Stimulated activated CD4-positive, alpha-beta T cell treated with anti-CD3 and anti-CD28 coated beads, Interleukin-1b, Interleukin-23, amount 100 ng/mL, for 24 hours (primary cell): ENCODE measurements around the gene TSPOAP1.

ENCODE experiments used
- DNase-seq, 4 experiments: peaks; one replicate each; pipeline ENCODE4 v3.0.0-alpha.2; 2020; ENCODE audit warnings: low read depth in 4 of 4, low spot score in 1 of 4

The TSPOAP1 gene

DNA sequence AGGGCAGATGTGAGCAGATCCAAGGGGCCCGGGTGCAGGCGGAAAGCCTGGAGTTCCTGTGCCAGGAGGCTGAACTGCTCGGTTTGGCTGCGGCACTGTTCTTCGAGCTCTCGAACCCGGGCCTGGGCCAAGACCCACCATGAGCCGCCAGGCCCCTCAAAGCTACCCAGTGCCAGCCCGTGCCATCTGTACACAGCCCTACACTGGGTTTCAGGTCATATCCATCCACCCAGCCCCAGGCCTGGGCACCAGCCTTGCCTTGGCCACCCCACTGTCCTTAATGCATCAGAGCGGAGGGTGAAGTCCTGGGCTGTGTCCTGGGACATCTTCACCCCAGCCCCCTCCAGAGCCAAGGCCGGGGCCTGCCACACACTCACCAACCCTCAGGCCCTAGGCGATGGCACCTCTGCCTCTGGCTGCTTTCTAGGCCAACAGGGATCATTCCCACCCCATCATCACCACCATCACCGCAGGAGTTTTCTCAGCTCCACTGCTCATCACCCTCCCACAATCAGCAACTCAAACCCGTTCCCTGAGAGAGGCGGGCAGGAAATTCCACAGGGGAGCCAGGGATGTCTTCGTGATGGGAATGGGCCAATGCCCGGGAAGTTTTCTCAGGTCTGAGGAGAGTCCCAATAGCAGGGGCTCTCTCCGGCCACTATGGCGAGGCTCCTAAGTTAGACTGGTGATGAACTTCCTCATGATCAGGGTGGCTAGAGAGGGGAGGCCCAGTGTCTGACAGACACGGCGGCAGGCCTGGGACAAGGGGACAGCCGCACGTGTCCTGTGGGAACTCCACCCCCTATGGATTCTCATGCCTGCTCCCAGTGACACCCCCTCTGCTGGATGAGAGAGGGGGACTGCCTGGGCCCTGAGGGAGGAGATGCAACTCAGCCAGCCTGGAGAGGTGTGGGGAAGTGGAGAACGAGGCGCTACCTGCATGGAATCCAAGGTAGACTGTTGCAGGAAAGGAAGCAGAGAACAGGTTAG lies 9.1 kb downstream of the TSPOAP1 start:
- DNase-seq, result no peak

DNA sequence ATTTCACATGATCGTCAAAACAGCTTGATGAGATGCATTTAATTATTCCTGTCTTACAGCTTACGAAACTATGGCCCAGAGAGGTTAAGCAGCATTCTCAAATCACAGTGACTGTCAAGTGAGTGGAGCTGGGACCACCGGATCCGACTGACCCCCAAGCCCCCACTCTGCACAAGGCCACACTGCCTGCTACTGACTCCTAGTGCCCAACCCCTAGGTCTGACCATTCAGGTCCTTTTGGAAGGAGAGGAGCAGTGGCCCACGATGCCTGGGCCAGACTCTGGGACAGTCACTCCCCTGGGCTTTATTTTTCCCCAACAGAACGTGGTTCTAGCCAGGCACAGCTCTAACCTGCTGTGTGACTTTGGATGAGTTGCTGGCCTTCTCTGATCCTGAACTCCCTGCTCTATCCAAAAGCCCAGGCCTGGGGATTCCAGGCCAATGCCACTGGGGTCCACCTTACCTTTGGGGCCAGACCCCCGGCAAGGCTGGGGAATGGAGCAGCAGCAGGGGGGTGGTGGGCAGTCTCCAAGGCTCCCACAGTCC lies 9.9 kb downstream of the TSPOAP1 start:
- no peak for DNase-seq

DNA sequence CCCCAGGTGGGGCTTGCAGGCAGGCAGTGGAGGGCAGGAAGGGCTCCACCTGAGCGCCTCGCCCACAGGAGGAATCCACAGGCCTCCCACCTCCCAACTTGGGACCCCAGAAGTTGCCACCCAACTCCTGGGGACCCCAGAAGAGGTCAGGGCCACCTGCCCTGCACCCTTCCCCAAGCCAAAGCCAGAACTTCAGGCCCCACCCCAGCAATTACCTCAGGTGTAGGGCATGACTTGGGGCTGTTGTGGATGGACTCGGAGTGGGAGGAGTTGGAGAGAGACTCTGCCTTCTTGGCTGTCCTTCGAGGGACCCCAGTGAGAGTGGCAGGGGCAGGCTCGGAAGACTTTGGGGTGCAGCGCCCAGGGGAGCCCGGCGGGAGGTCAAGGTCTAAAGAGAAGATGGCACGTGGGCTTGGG lies 10.5 kb downstream of the TSPOAP1 start:
- no peak for DNase-seq

DNA sequence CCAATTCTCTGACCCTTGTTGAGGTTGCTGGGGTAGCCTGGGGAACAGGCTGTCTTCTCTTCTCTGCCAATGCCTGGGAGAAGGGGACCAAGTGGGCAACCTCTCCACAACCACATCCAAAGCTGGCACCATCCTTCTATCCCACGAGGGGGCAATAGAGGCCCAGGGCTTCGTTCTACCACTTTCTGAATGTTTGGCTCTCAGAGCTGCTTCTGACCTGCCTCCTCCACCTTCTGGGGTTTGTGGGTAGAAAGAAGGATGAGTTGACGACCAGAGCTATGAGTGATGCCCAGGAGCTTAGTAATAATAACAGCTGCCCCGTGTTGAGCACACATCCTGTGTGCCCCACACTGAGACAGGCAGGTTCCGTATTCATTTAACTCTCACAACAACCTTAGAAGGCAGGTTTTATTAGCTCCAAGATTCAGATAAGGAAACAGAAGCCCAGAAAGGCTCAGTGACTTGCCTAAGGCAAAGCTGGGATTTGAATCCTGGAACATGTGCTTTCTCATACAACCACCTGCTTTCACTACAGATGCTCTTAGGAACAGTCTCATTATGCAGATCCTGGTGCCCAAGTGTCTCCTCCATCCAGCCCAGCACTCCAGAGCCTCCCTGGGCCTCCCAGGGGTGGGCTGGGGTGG lies 11.1 kb downstream of the TSPOAP1 start:
- peak in 2 of 4 experiments; percentile 52 to 62 for DNase-seq

DNA sequence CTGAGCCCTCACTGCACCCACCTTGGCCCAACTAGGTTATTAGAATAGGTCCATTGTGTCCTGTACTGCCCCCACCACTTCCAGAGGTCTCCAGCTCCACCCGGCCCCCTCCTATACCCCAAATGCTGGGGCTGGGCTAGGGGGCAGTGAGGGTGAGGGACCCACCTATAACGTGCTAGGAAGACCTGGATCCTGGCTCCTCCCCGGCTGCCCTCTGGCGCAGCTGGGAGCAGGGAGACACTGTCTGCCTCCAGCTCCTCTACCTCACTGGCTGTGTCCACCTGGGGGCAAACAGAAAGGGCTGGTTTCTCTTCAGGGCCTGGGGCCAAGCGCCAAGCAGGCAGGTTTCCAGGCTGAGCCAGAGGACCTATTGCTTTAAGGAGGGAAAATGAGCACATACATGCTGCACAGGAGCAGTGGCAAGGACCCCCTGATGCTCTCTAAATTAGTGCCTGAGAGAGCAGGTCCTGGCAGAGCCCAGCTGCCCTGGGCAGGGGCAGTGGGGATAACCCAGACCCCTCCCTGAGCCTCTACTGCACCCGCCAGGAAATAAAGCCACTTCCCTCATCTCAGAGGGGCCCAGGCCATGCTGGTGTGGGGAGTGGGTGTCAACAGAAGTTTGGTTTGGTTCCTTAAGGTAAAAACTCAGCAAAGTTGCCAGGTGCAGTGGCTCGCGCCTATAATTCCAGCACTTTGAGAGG lies 12.2 kb downstream of the TSPOAP1 start:
- DNase-seq, result no peak

DNA sequence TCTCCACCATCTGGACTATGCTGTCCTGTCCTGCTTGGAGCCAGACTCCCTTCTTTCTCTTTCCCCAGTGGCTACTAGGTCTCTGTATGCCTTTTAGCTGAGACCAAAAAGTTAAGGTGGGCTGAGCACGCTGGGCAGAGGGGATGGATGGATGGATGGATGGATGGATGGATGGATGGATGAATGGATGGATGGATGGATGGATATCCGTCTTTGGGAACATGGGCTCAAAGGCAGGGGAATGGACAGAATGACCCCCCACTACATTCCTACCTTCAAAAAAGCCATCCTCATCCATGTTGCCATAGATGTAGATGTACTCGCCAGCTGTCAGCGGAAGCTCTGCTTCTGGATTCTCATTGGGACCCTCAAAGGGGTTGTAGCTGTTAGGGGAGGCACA lies 12.8 kb downstream of the TSPOAP1 start:
- DNase-seq, result no peak

DNA sequence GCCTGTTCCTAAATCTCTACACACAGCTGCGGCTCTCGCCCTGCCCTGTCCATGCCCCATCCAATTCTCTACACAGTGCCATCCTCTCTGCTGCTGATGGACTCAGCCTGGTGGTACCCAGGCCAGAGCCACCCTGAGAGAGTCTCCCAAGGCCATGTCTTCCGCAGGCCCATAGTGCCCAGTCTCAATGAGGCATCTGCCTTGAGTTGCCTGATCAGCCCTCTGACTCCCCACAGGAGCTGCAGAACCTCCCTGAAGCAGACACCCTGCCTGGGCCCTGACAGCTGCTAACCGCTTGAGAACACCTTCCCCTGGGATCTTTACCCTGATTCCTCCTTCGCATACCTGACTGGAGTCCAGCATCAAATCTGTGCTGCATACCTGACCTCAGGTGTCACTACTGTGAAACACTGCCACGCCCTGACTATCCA lies 13.3 kb downstream of the TSPOAP1 start:
- DNase-seq, result no peak

DNA sequence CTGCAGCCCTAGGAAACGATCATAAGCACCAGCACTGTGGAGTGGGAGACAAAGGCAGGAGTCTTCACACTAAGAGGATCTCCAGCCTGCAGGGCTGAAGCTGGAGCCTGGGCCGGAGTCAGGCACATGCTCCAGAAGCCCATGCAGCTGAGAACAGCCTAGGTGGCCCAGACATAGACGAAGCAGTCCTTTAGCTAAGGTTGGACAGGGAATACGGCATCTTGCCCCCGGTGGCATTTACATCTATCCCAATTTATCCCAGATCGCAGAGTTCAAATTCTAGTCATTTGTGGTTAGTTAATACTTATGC lies 13.9 kb downstream of the TSPOAP1 start:
- no peak for DNase-seq

DNA sequence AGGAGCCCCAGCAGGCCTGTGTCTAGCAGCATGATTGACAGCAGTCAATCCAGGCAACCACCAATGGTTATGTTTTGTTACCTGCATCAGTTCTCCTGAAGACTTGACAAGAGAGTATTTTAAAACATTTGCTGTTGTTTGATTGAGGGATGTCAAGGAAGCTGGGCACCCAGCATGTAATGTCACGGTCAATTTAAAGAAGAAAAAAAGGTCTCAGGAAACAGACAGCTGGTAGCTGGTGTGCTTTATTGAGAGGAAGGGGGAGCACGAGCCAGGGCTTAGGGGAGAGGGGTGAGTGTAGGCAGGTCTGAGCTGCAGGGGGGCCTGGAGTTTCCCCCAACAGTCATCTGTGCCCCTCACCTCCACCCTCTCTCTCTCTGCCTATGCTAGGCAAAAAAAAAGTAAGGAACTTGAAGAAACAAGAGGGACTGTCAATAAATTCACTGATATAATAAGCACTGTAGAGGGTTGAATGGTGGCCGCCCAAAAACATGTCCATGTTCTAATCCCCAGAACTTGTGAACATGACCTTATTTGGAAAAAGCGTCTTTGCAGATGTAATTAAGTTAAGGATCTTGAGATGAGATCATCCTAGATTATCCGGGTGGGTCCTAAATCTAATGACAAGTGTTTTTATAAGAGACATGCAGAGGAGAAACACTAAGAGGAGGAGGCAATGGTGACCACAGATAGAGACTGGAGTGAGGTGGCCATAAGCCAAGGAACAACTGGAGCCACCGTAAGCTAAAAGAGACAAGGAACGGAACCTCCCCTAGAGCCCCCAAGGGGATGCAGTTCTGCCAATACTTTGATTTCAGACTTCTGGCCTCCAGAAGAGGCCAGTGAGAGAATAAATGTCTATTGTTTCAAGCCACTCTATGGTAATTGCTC lies 14.5 kb downstream of the TSPOAP1 start:
- no peak for DNase-seq

DNA sequence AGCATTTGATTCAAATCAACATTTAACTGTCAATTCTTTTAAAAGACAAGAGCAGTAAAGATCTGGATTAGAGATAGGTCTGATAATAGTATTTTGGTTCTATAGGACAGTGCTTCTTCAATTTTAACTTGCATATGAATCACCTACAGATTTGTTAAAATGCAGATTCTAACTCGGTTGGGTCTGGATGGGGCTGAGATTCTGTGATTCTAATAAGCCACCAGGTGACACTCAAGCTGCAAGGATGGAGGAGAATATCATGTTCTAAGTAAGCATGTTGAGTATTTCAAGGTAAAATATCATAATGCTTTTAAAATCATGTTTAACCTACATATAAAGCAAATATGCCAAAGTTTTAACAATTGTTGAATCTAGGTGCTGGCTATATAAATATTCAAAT lies 15.8 kb downstream of the TSPOAP1 start:
- no peak for DNase-seq

DNA sequence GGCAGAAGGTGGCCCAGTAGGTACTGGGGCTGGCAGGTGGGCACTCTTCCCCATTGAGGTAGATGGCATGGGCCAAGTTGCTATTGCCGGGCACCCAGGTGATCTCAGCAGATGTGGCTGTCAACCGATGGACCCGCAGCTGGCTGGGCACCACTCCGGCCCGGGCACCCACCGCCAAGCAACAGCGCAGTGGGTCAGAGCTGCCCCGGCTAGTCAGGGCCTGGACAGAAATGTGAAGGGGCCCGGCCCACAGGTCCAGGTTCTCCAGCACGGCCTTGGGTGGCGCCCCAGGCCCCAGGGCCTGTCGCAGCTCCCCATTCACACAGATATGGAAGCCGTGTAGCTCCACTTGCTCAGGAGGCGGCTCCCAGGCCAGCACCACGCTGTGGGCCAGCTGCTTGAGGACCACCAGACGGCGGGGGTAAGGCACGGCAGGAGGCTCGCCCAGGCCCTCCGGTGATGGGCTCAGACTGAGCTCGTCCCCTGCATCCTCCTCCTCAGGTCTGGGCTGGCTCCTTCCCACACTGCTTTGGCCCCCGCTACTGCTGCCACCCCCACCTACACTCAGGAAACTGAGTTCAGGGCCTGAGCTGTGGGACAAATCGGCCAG lies 16.5 kb downstream of the TSPOAP1 start:
- no peak for DNase-seq

DNA sequence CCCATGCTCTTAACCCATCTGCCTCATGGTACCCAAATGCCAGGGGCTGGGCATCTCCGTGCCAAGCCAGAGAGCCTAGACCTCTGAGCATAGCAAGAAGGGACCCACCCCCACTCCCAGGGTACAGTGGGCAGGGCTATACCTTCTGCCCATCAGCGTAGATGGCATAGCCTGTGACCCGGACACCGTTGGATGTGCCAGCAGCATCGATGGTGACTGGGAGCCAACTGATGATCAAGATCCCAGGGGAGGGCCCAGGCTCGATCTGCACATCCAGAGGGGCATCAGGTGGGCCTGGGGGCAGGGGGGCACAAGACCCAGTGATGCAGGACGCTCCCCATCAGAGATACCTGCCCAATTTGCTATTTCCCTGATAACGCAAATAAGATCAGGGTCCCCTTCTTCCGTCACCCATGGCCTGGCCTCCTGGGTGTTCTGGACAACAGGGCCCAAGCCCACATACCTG lies 17.1 kb downstream of the TSPOAP1 start:
- no peak for DNase-seq

DNA sequence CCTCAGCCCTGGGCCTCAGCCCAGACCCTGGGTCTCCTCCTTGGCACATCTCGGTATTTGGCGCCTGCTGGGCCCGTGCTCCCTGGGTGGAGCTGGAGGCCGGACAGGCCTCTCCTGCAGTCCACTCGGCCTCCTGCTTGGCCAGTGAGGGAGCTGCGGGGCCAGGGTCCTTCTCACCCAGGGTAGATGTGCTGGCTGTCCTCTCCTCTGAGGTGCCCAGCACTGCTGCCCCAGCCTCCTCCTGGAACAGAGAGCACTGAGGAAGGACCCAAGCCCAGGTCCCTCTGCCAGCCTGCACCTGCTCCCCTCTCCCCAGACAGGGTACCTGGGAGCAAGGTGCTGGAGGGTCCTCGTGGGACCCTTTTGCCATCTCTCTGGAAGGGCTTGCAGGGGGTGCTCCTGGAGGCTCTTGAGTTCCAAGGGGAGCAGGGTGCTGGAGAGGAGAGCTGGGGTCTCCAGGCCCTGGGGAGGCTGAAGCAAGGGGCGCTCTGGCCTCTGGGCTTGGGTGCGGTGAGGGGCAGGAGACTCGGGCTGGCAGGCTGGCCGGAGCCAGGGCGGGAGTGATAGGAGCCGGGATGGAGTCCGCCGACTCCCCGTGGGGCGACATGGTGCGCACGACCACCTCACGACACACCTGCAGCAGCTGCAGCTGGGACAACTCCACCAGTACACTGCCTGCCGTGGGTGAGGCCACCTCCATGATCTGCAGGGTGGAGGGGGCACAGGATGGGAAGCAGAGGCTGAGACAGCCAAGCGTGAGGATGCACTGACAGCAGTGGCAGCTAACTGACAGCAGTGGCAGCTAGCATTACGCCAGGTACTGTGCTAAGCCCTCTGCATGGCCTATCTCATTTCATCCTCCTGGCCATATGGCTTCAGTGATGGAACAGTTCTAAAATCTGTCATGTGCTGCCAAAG lies 17.8 kb downstream of the TSPOAP1 start:
- no peak for DNase-seq

DNA sequence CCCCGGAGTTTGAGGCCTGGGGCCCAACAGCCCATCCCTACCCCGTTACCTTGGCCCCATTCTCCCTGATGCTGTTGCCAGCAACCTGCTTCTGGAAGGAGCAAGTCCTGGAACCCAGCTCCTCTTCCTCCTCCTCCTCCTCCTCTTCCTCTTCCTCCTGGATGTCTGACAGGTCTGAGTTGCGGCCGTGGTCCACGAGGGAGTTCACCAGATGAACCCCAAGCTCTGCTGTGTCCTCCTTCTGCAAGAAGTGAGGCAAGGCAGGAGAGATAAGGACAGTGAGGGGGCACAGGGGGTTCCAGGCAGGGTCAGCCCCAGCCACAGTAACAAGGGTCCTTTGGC lies 18.7 kb downstream of the TSPOAP1 start:
- no peak for DNase-seq

DNA sequence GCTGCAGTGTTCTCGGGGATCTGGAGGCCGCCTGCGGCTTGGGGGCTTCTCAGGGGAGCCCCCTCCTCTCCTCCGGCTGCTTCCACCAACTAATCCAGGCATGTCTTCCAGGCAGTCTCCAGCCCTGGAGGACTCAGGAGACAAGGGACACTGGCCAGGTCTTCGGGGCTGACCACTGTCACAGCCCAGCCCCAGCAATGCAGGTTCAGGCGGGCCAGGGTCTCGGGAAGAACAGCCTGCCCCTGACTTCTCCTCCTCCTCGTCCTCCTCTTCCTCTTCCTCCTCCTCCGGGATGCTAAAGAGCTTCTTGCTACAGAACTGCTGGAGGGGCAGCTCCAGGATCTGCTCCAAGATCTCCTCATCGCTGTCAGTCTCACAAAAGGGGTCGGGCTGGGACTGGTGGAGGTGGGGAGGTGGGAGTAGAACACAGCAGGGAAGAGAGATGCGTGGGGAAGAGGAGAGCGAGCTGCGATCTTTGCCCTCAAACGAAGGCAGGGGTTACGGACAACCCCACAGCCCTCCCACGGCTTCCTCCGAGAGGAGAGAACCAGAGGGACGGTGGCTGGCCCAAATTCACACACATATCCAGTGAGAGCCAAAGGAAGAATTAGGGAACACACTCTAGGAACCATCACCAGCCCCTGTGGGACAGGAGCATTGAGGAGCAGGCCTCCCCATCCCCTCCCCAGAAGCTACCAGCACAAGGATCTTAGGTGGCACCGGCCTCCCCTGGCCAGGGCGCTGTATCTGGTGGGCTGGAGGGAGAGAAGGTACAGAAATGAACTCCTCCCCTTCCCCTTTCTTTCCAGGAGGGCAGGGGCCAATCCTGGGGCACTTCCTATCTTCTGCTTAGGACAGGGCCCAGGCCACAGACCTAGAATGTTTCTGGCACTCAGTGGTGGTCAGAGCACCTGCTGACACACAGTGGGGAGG lies 19.3 kb downstream of the TSPOAP1 start:
- DNase-seq, result no peak

DNA sequence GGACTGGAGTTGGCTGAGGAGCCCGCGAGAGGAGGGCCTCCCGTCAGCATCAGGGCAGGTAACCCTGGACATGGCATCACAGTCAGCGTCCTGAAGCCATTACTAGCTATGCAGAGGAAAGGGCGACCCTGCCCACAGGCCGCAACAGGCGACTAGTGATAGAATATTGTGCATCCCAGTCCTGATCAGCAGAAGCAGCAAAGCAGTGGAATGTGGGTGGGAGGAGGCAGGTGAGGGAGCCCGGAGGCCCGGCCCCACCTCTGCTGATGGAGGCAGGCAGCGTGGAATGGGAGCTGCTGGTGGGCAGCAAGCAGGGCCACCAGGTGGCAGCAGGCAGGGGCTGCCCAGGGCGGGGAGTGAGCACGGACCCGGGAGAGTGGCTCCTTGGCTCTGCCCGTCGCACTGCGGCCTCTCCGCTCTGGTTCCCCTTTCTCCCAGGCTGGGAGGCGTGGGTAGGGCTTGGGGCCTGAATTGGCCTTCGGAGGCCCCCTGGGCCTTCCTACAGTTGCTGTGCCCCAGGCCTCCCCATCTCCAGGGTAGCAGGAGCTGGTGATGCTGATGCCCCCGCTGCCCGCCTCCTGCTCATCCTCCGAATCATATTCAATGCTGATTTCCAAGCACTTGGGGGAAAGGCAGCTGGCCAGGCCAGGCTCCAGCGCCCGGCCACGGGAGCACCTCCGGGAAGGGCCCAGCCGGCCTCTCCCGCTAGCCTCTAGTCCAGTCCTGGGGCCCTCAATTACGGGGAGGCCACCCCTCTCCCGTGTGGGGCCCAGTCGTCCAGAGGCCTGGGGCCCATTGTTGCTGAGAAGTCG lies 20.2 kb downstream of the TSPOAP1 start:
- no peak for DNase-seq

DNA sequence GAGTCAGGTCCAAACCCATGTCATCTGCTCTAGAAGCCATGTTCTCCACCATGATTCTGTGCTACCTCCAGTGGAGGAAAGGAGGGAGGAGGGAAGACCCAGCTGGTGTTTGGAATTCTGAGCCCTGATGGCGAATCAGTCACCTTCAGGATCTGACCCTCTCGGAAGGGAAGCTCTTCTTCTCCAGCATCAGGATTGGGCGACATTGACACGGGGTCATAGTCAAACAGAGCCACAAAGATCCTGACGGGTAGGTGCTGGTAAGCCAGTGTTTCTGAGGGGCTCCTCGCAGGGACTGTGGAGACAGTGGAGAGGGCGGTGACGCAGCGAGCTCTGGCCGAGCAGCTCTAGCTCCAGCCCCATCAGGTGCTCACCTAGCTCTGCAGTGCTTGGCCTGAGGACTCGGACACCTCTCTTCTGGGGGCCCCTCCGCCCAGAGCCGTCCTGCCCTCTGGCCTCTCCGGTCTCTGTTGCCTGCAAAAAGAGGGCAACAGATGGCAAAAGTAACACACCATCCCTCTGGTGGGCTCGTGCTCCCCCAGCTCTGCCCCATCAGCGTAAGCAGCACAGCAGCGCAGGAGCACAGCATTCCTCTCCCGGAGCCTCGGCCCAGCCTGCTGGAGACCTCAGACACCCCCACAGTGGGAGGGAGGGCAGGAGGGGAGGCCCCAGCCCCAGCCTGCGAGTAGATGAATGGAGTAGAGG lies 21.0 kb downstream of the TSPOAP1 start:
- DNase-seq, result no peak
